ENCODE measurements around the gene GRIN2A.

DNA sequence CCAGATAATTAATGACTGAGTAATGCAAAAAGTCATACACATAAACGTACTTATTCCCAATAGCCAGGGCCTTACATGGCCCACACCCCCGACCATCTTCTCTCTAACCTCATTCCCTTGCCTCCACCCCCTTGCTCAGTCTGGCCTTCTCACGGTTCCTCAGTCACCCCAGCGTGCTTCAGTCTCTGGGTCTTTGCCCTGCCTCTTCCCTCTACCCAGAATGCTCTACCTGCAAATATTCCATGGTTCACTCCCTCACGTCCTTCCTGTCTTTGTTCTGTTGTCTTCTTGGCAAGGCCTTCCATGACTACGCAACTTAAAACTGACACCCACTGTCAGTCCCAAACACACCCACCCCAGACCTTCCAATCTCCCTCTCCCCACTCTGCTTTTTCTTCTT lies 468.3 kb downstream of the GRIN2A start:
- TF ChIP-seq POLR2A (IDR thresholded peaks at IDR 0.05; ENCODE audit: low read depth): no peak
- TF ChIP-seq, protein P1, sequence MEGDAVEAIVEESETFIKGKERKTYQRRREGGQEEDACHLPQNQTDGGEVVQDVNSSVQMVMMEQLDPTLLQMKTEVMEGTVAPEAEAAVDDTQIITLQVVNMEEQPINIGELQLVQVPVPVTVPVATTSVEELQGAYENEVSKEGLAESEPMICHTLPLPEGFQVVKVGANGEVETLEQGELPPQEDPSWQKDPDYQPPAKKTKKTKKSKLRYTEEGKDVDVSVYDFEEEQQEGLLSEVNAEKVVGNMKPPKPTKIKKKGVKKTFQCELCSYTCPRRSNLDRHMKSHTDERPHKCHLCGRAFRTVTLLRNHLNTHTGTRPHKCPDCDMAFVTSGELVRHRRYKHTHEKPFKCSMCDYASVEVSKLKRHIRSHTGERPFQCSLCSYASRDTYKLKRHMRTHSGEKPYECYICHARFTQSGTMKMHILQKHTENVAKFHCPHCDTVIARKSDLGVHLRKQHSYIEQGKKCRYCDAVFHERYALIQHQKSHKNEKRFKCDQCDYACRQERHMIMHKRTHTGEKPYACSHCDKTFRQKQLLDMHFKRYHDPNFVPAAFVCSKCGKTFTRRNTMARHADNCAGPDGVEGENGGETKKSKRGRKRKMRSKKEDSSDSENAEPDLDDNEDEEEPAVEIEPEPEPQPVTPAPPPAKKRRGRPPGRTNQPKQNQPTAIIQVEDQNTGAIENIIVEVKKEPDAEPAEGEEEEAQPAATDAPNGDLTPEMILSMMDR (IDR thresholded peaks at IDR 0.05): no peak
